Epithelial cell of prostate (primary cell): Measurements from ENCODE around the gene GLIS1.
"Not testable (repeated sequence)": the region's sequence is repeated elsewhere in the genome, so short reads cannot be mapped to it uniquely, and the experiment has no call there.

Experiments
- DNase-seq: peaks from one replicate; pipeline ENCODE4 v3.0.0-alpha.2; 2011; ENCODE audit warnings: low read depth, low spot score
- H3K27ac ChIP-seq: fragments of 450-650 bp; 2 replicates; pipeline ENCODE4 v1.5.1; 2017; ENCODE audit warnings: mild to moderate bottlenecking

The GLIS1 gene

DNA sequence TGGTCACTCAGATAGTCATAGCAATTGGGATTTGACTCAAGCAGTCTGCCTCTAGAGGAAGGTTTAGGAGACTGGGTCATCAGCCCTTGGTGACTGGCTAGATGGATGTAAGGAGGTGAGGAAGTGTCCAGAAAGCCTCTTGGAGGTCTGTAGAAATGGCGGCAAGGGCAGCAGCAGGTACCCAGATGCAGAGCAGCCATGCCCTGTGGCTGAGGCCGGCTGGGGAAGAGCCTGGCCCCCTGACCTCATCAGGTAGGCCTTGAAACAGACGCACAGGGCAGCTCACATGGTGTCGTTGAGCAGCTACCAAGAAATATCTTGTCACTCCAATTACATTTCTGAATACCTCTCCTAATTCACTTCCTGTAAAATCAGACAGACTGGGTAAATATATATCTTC is 181.6 kb downstream of the GLIS1 start:
- H3K27ac ChIP-seq, result no peak overlapping the region
- no peak for DNase-seq

DNA sequence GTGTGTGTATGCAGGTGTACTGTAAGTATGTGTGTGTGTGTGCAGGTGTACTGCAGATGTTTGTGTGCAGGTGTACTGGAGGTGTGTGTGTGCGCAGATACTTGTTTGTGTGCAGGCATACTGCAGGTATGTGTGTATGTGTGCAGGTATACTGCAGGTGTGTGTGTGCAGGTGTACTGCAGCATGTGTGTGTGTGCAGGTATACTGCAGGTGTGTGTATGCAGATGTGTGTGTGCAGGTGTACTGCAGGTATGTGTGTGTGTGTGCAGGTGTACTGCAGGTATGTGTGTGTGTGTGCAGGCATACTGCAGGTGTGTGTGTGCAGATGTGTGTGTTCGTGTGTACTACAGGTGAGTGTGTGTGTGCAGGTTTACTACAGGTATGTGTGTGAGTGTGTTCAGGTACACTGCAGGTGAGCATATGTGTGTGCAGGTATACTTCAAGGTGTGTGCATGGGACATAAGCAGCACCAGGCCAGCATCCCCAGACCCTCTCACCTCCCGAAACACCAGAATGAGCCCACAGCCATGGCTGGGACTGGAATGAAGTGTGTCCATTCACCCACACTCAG is 182.2 kb downstream of the GLIS1 start:
- DNase-seq, result no peak
- H3K27ac ChIP-seq, result no peak overlapping the region

DNA sequence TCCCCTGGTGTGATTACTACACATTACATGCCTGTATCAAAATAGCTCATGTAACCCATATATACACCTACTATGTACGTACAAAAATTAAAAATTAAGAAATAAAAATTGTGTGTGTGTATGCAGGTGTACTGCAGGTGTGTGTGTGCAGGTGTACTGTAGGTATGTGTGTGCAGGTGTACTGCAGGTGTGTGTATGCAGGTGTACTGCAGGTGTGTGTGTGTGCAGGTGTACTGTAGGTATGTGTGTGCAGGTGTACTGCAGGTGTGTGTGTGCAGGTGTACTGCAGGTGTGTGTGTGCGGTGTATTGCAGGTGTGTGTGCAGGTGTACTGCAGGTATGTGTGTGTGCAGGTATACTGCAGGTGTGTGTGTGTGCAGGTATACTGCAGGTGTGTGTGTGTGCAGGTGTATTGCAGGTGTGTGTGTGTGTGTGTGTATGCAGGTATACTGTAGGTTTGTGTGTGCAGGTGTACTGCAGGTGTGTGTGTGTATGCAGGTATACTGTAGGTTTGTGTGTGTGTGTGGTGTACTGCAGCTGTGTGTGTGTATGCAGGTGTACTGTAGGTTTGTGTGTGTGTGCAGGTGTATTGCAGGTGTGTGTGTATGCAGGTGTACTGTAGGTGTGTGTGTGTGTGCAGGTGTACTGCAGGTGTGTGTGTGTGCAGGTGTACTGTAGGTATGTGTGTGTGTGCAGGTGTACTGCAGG is 183.2 kb downstream of the GLIS1 start:
- H3K27ac ChIP-seq, DNase-seq: not testable (repeated sequence)

DNA sequence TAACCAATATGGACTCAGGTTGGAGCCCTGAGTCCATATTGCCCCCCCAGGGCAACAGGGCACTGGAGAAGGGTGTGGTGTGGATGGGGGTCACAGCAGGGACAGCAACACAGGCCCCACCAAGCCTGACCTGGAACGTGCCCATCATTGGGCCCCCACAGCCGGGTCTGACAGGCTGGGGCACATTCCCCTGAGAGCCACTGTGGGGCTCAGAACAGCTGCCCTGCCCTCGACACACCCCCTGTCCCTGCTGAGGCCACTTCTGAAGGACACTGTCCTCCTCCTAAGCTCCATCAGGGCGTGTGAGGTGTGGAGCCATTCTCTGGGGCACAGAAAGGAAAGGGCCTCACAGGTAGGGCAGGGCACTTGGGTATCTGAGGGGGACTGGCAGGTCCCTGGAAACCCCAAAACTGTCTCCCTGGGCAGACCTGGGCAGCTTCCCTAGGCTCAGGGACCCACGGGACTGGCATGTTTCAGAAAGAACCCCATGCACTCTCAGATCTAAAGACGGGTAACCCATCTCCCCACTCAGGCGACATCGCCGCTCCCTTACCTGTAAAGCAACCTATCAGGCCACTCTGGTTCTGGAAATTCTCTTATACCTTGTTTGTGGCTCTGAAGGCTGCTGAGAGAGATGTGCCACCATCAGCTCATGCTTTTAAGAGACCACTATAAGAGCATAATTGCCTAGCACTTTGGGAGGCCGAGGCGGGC is 184.2 kb downstream of the GLIS1 start:
- no peak overlapping the region for H3K27ac ChIP-seq
- DNase-seq, result no peak

- DNase-seq, result no peak
- no peak overlapping the region for H3K27ac ChIP-seq
Observed at GRCh38 chr1:53553734-53554509, 185.0 kb downstream of the GLIS1 start.

- DNase-seq, result no peak
Observed at GRCh38 chr1:53552981-53553733, 185.8 kb downstream of the GLIS1 start.

GRCh38 chr1:53552146-53552861 is 186.7 kb downstream of the GLIS1 start:
- no peak for DNase-seq
- H3K27ac ChIP-seq, result no peak overlapping the region

More at GRCh38 chr1:53552981-53553733, 185.8 kb downstream of the GLIS1 start:
- no peak overlapping the region for H3K27ac ChIP-seq

DNA sequence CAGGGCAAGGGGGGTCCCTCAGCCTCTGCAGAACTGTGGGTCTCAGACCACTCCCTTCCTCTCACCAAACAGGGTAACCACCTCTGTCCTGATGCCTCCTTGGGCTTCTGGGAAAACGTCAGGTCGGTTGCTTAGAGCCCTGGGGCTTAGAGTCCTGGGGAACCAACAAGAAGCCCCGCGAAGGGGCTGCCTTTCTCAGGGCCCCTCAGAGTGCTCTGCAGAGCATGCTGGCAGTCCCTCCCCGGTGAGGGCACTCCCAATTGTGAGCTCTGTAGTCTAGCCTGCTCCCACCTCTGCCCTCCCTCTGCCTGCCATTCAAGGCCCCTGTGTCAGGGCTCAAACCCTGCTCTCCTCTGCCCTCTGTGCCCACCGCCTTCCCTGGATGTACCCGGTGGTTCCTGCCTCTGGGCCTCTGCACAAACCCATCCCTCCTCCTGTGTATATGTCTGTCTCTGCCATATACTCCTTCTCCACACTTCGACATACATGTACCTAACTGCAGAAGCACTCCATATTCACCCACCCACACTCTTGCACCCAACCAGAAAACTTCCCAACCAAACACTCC is 187.5 kb downstream of the GLIS1 start:
- no peak overlapping the region for H3K27ac ChIP-seq
- no peak for DNase-seq

DNA sequence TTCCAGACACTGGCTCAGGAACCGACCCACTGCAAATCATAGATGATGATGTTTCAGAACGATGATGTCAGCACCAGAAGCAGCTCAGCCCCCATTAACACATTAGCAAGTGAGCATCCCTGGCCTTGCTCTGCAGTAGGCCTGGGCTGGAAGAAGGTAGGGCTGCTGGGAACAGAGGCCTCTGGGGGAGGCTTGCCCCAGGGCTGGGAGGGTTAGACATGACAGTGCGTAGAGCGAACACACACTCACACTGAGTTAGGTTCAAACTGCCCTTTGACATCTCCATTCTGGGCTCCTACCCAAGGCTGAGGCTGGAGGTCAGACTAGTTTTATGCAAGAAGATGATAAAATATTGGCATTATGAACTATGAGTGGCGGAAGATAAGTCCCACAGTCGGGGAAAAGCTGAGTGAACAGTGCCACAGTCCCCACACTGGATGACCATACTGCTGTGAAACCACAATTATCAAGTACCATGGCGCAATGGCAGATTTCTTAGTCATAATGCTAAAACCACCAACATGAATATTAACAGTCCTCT is 188.7 kb downstream of the GLIS1 start:
- no peak for DNase-seq

GRCh38 chr1:53549781-53550180 is 189.2 kb downstream of the GLIS1 start:
- no peak for DNase-seq

More for the DNA sequence above, 188.7 kb downstream of the GLIS1 start:
- H3K27ac ChIP-seq, result no peak overlapping the region

DNA sequence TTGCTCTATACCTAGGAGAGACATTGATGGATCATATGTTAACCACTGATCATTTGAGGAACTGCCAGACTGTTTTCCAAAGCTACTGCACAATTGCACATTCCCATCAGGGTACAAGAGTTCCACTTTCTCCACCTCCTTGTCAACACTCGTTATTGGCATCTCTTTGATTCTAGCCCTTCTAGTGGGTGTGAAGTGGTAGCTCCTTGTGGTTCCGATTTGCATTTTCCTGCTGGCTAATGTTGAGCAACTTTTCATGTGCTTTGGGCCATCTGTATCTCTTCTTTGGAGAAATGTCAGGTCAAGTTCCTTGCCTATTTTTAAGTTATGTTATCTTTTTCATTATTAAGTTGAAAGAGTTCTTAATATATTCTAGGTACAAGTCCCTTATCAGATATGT is 189.7 kb downstream of the GLIS1 start:
- H3K27ac ChIP-seq, result no peak overlapping the region
- no peak for DNase-seq

More at GRCh38 chr1:53549781-53550180, 189.2 kb downstream of the GLIS1 start:
- no peak overlapping the region for H3K27ac ChIP-seq

GRCh38 chr1:53548031-53548491 is 190.9 kb downstream of the GLIS1 start:
- no peak overlapping the region for H3K27ac ChIP-seq
- DNase-seq, result no peak

DNA sequence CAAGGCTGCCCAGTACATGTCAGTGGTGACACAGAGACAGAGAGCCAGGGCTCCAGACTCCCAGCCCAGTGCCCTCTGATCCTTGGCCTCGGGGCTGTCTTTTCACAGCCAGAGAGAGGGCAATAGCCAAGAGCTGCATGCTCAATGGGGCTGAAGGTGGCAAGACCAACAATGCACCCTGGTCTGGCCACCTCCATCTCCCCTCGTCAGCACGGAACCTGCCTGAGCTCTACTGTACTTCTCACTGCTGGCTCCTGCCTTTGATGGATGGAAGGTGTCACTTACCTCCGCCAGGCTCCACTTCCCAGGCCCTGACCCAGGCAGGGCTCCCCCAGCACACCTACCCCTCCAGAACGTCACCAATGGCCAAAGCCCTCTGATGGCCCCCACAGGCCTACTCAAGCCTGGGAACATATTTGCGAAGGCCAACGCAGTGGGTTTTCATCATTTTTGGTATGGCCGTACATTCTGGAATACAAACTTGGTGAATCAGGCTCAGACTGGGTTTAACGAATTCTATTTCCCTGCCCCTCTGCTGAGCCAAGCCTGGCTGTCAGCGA is 191.7 kb downstream of the GLIS1 start:
- no peak overlapping the region for H3K27ac ChIP-seq
- no peak for DNase-seq

DNA sequence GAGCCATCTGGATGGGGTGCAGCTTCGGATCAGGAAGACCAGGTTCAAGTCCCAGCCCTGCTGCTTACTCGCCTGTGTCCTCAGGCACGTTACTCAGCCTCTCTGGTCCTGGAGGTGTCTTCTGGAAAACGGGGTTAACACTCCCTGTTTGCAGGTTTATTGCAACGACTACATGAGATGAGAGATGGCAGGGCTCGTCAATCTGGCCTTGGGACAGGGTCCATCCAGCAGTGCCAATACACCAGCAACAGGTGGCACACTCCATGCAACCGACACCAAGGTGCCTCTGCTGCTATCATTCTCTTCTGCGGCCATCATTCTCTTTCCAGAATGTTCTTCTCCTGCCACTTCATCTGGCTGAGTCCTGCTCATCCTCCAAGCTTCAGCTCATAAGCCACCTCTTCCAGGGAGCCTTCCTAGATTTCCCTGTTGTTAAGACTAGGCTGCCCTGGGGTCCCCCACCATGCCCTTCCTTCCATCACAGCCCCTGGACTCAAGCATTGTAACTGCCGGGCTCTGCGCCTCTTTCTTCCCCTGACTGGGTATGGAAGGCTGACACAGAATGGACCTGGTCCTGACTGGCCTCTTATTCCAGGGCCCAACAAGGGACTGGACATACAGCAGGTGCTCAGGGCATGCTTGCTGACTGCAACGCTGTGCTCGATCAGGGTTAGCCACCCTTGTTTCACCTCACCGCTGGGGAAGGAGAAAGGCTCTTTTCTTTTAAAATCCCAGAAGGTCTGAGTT is 192.4 kb downstream of the GLIS1 start:
- H3K27ac ChIP-seq, result no peak overlapping the region
- DNase-seq, result no peak

- no peak overlapping the region for H3K27ac ChIP-seq
- DNase-seq, result no peak
Observed at GRCh38 chr1:53545663-53546408, 193.1 kb downstream of the GLIS1 start.

DNA sequence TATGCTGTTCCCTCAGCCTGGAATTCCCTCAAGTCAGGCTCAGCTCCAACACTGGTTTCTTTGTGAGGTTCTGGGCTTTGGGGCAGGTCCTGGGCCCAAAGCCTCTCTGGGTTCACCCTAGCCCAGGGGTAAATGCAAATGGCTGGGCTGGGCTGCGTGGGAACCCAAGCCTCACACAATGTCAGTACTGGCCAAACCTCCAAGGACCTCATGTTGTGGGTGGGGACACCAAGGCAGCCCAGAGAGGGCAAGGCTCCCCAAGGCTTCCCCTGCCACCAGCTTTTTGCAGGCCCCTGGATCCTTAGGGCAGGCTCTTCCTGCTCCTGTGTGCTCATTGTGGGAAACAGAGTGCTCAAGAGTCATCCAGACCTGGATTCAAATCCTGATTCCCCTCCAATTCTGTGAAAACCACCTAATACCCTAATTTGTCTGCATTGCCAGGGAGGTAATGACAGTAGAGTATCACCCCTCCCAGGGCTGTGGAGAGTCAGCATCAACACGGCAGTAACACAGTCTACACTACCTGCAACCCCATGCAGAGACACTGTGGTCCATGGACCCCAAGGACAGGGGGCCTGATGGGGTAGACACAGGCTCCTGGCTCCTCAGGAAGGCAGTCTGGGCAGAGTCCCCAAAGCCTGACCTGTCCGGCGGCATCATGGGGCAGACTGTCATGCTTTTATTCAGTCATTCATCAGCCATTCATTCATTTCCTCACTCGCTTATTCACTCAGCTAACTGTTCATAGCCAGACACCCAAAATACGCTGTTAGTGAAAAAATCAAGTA is 194.0 kb downstream of the GLIS1 start:
- no peak for DNase-seq
- H3K27ac ChIP-seq, result no peak overlapping the region
